Measurements from ENCODE around the gene YPEL1.

GRCh38 chr22:21709688-21710087 lies 25.9 kb downstream of the YPEL1 start:
- TF ChIP-seq CTCF (IDR thresholded peaks at IDR 0.05): no peak
- no peak for TF ChIP-seq EZH2 (IDR thresholded peaks at IDR 0.05; ENCODE audit: borderline replicate concordance, insufficient read depth, low read depth, low read length, poor library complexity, severe bottlenecking)

All from B cell (primary cell).